ENCODE data around the gene ARF3.
A peak's percentile ranks its signal among the peaks of the same experiment; 100 is the strongest.
"Not testable (repeated sequence)": the region's sequence is repeated elsewhere in the genome, so short reads cannot be mapped to it uniquely, and the experiment has no call there.

The ARF3 gene

GRCh38 chr12:48924617-48925303 is 32.5 kb downstream of the ARF3 start:
- DNase-seq: no peak

GRCh38 chr12:48923117-48923516 is 34.2 kb downstream of the ARF3 start:
- no peak for DNase-seq

- peak; percentile 24 for DNase-seq
Observed at GRCh38 chr12:48917857-48918537, 39.3 kb downstream of the ARF3 start.

GRCh38 chr12:48910196-48910595 is 47.1 kb downstream of the ARF3 start:
- no peak for DNase-seq

GRCh38 chr12:48909698-48910097 is 47.6 kb downstream of the ARF3 start:
- not testable (repeated sequence) for DNase-seq

GRCh38 chr12:48907245-48907644 is 50.0 kb downstream of the ARF3 start:
- no peak for DNase-seq

GRCh38 chr12:48903982-48904411 is 53.3 kb downstream of the ARF3 start:
- peak; percentile 93 for DNase-seq

GRCh38 chr12:48903363-48903981 is 53.8 kb downstream of the ARF3 start:
- no peak for DNase-seq

GRCh38 chr12:48901278-48901677 is 56.0 kb downstream of the ARF3 start:
- DNase-seq: peak; percentile 11

GRCh38 chr12:48899651-48900050 is 57.6 kb downstream of the ARF3 start:
- no peak for DNase-seq

- DNase-seq: no peak
Observed at GRCh38 chr12:48894271-48894670, 63.0 kb downstream of the ARF3 start.

- peak; percentile 86 for DNase-seq
Observed at GRCh38 chr12:48890657-48891418, 66.4 kb downstream of the ARF3 start.

GRCh38 chr12:48889679-48890078 is 67.6 kb downstream of the ARF3 start:
- no peak for DNase-seq

Measured in OCI-M1 (cell line).